ENCODE measurements around the gene PTPRR. TPM values are rescaled to one million over a fixed set of nuclear protein-coding genes. Genes with fewer than 3 reads are reported as not detected.

Gene PTPRR
- polyA plus RNA-seq, 1 donor: 3.0 TPM

GRCh38 chr12:70652451-70652850 is 268.1 kb downstream of the PTPRR start:
- no CpG with 5 or more reads among the region's 1 CpG for WGBS (ENCODE audit: insufficient coverage, low lambda C conversion rate)
- H3K36me3 ChIP-seq (ENCODE audit: control insufficient read depth, insufficient read depth, low read length): no peaks in the 10 kb centered on the region

GRCh38 chr12:70648831-70649230 is 271.7 kb downstream of the PTPRR start:
- Histone ChIP-seq H3K27me3 (ENCODE audit: control insufficient read depth, insufficient read depth, low read length) (no peaks in the 10 kb centered on the region), H3K9me3 (ENCODE audit: control insufficient read depth, low read depth, low read length) (no peaks in the 10 kb centered on the region), H3K4me1 (ENCODE audit: control insufficient read depth, insufficient read depth, low read length) (peaks cover 5% of the 10 kb centered on the region), H3K4me3 (ENCODE audit: low read length) (no peak overlapping the region), H3K36me3 (ENCODE audit: control insufficient read depth, insufficient read depth, low read length) (no peaks in the 10 kb centered on the region), H3K27ac (ENCODE audit: low read length) (no peak overlapping the region)
- no peak for DNase-seq
- 80% methylated on average over 1 of the region's 2 CpGs for WGBS (ENCODE audit: insufficient coverage, low lambda C conversion rate)

More at GRCh38 chr12:70652451-70652850, 268.1 kb downstream of the PTPRR start:
- Histone ChIP-seq H3K27ac (ENCODE audit: low read length) (no peak overlapping the region), H3K9me3 (ENCODE audit: control insufficient read depth, low read depth, low read length) (no peaks in the 10 kb centered on the region), H3K4me3 (ENCODE audit: low read length) (no peak overlapping the region), H3K27me3 (ENCODE audit: control insufficient read depth, insufficient read depth, low read length) (no peaks in the 10 kb centered on the region), H3K4me1 (ENCODE audit: control insufficient read depth, insufficient read depth, low read length) (no peaks in the 10 kb centered on the region)
- DNase-seq: no peak

DNA sequence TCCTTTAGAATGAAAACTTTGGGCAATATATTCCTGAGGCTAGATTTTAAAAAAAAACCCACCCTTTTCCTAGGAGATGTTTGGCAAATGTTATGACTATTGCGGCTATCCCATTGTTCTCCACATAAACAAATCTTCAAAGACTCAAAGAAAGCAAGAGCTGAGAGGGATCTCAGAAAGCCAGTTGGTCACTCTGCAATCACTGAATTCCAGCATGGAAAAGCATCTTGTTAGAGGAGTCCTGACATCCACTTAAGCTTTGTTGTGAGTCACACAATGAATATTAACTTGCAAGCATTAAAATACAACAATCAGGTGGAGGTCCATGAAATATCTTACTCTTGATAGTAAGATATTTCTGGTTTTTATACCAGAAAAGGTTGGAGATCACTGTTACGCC is 272.3 kb downstream of the PTPRR start:
- H3K27ac ChIP-seq (ENCODE audit: low read length): no peak overlapping the region
- H3K4me3 ChIP-seq (ENCODE audit: low read length): no peak overlapping the region
- no peaks in the 10 kb centered on the region for H3K36me3 ChIP-seq (ENCODE audit: control insufficient read depth, insufficient read depth, low read length)
- peaks cover 5% of the 10 kb centered on the region for H3K4me1 ChIP-seq (ENCODE audit: control insufficient read depth, insufficient read depth, low read length)
- DNase-seq: no peak
- no peaks in the 10 kb centered on the region for H3K9me3 ChIP-seq (ENCODE audit: control insufficient read depth, low read depth, low read length)
- no CpG with 5 or more reads among the region's 2 CpGs for WGBS (ENCODE audit: insufficient coverage, low lambda C conversion rate)
- no peaks in the 10 kb centered on the region for H3K27me3 ChIP-seq (ENCODE audit: control insufficient read depth, insufficient read depth, low read length)

GRCh38 chr12:70646850-70647249 is 273.7 kb downstream of the PTPRR start:
- peaks cover 5% of the 10 kb centered on the region for H3K4me1 ChIP-seq (ENCODE audit: control insufficient read depth, insufficient read depth, low read length)
- no peak for DNase-seq
- WGBS (ENCODE audit: insufficient coverage, low lambda C conversion rate): 86% methylated on average over 1 of the region's 1 CpG
- no peak overlapping the region for H3K27ac ChIP-seq (ENCODE audit: low read length)
- no peak overlapping the region for H3K4me3 ChIP-seq (ENCODE audit: low read length)
- no peaks in the 10 kb centered on the region for H3K9me3 ChIP-seq (ENCODE audit: control insufficient read depth, low read depth, low read length)
- H3K36me3 ChIP-seq (ENCODE audit: control insufficient read depth, insufficient read depth, low read length): no peaks in the 10 kb centered on the region
- H3K27me3 ChIP-seq (ENCODE audit: control insufficient read depth, insufficient read depth, low read length): no peaks in the 10 kb centered on the region

GRCh38 chr12:70645494-70646317 is 274.8 kb downstream of the PTPRR start:
- H3K4me1 ChIP-seq (ENCODE audit: control insufficient read depth, insufficient read depth, low read length): peaks cover 5% of the 10 kb centered on the region
- DNase-seq: peak; percentile 45 to 78
- no peaks in the 10 kb centered on the region for H3K27me3 ChIP-seq (ENCODE audit: control insufficient read depth, insufficient read depth, low read length)
- H3K27ac ChIP-seq (ENCODE audit: low read length): peak overlapping the region; percentile 26
- WGBS (ENCODE audit: insufficient coverage, low lambda C conversion rate): no CpG with 5 or more reads among the region's 10 CpGs
- no peaks in the 10 kb centered on the region for H3K36me3 ChIP-seq (ENCODE audit: control insufficient read depth, insufficient read depth, low read length)
- H3K4me3 ChIP-seq (ENCODE audit: low read length): peak overlapping the region; percentile 9
- H3K9me3 ChIP-seq (ENCODE audit: control insufficient read depth, low read depth, low read length): no peaks in the 10 kb centered on the region

- DNase-seq: no peak
- WGBS (ENCODE audit: insufficient coverage, low lambda C conversion rate): no CpG with 5 or more reads among the region's 2 CpGs
Observed at GRCh38 chr12:70644861-70645260, 275.7 kb downstream of the PTPRR start.

GRCh38 chr12:70643939-70644338 is 276.6 kb downstream of the PTPRR start:
- no peak for DNase-seq
- peaks cover 5% of the 10 kb centered on the region for H3K4me1 ChIP-seq (ENCODE audit: control insufficient read depth, insufficient read depth, low read length)
- H3K27me3 ChIP-seq (ENCODE audit: control insufficient read depth, insufficient read depth, low read length): no peaks in the 10 kb centered on the region
- no peak overlapping the region for H3K27ac ChIP-seq (ENCODE audit: low read length)
- no peaks in the 10 kb centered on the region for H3K36me3 ChIP-seq (ENCODE audit: control insufficient read depth, insufficient read depth, low read length)
- WGBS (ENCODE audit: insufficient coverage, low lambda C conversion rate): 80% methylated on average over 3 of the region's 3 CpGs
- no peaks in the 10 kb centered on the region for H3K9me3 ChIP-seq (ENCODE audit: control insufficient read depth, low read depth, low read length)
- no peak overlapping the region for H3K4me3 ChIP-seq (ENCODE audit: low read length)

More at GRCh38 chr12:70644861-70645260, 275.7 kb downstream of the PTPRR start:
- Histone ChIP-seq H3K4me1 (ENCODE audit: control insufficient read depth, insufficient read depth, low read length) (peaks cover 5% of the 10 kb centered on the region), H3K9me3 (ENCODE audit: control insufficient read depth, low read depth, low read length) (no peaks in the 10 kb centered on the region), H3K27ac (ENCODE audit: low read length) (no peak overlapping the region), H3K36me3 (ENCODE audit: control insufficient read depth, insufficient read depth, low read length) (no peaks in the 10 kb centered on the region), H3K27me3 (ENCODE audit: control insufficient read depth, insufficient read depth, low read length) (no peaks in the 10 kb centered on the region), H3K4me3 (ENCODE audit: low read length) (no peak overlapping the region)

- H3K4me3 ChIP-seq (ENCODE audit: low read length): no peak overlapping the region
- DNase-seq: no peak
- H3K9me3 ChIP-seq (ENCODE audit: control insufficient read depth, low read depth, low read length): no peaks in the 10 kb centered on the region
- no peaks in the 10 kb centered on the region for H3K36me3 ChIP-seq (ENCODE audit: control insufficient read depth, insufficient read depth, low read length)
- H3K4me1 ChIP-seq (ENCODE audit: control insufficient read depth, insufficient read depth, low read length): peaks cover 5% of the 10 kb centered on the region
- H3K27ac ChIP-seq (ENCODE audit: low read length): no peak overlapping the region
- WGBS (ENCODE audit: insufficient coverage, low lambda C conversion rate): no CpG with 5 or more reads among the region's 2 CpGs
- no peaks in the 10 kb centered on the region for H3K27me3 ChIP-seq (ENCODE audit: control insufficient read depth, insufficient read depth, low read length)
Observed at GRCh38 chr12:70641691-70642090, 278.8 kb downstream of the PTPRR start.

DNA sequence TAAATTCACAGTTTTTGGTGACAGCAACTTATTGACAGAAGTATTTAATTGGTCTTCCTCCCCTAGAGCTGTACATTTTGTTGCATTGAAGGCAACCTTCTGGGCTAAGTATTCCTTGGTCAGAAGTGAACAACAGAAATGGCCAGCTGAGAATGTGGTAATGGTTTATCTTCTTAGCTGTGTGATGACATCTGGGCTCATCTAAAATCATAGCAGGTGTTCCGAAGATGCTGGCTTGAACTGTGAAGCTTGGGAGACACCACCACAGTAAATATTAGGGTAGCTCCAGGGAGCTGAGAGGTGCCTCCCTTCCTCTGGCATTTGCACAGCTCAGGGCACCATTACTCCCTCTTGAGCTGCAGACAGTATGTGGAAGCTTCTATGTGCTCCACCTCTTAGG is 279.6 kb downstream of the PTPRR start:
- Histone ChIP-seq H3K4me1 (ENCODE audit: control insufficient read depth, insufficient read depth, low read length) (peaks cover 5% of the 10 kb centered on the region), H3K27me3 (ENCODE audit: control insufficient read depth, insufficient read depth, low read length) (no peaks in the 10 kb centered on the region), H3K27ac (ENCODE audit: low read length) (no peak overlapping the region), H3K4me3 (ENCODE audit: low read length) (no peak overlapping the region), H3K9me3 (ENCODE audit: control insufficient read depth, low read depth, low read length) (no peaks in the 10 kb centered on the region), H3K36me3 (ENCODE audit: control insufficient read depth, insufficient read depth, low read length) (no peaks in the 10 kb centered on the region)
- no CpG with 5 or more reads among the region's 1 CpG for WGBS (ENCODE audit: insufficient coverage, low lambda C conversion rate)
- no peak for DNase-seq

- Histone ChIP-seq H3K36me3 (ENCODE audit: control insufficient read depth, insufficient read depth, low read length) (no peaks in the 10 kb centered on the region), H3K4me3 (ENCODE audit: low read length) (no peak overlapping the region), H3K27me3 (ENCODE audit: control insufficient read depth, insufficient read depth, low read length) (no peaks in the 10 kb centered on the region), H3K4me1 (ENCODE audit: control insufficient read depth, insufficient read depth, low read length) (no peaks in the 10 kb centered on the region), H3K27ac (ENCODE audit: low read length) (no peak overlapping the region), H3K9me3 (ENCODE audit: control insufficient read depth, low read depth, low read length) (no peaks in the 10 kb centered on the region)
- no CpG with 5 or more reads among the region's 2 CpGs for WGBS (ENCODE audit: insufficient coverage, low lambda C conversion rate)
- DNase-seq: no peak
Observed at GRCh38 chr12:70639535-70639934, 281.0 kb downstream of the PTPRR start.
